ENCODE data around the gene RARA. TPM values are rescaled to one million over a fixed set of nuclear protein-coding genes. Genes with fewer than 3 reads are reported as not detected.
"Not testable (repeated sequence)": the region's sequence is repeated elsewhere in the genome, so short reads cannot be mapped to it uniquely, and the experiment has no call there.

The RARA gene
- polyA plus RNA-seq, 3 donors from 2014 or later = 4.6 to 12.1 (median 4.6) TPM

- no peaks in the 10 kb centered on the region for H3K36me3 Mint-ChIP-seq
- peaks cover 5 to 6% of the 10 kb centered on the region in 2 donors for H3K4me1 Mint-ChIP-seq
- H3K9me3 Mint-ChIP-seq = no peaks in the 10 kb centered on the region
- H3K4me3 Mint-ChIP-seq = no peak overlapping the region
- H3K27me3 Mint-ChIP-seq (ENCODE audit: low read depth in 3 of 3) = peaks cover 0 to 13% (median 8%) of the 10 kb centered on the region in 3 donors
- no peak for DNase-seq
- no peak overlapping the region for H3K27ac Mint-ChIP-seq
These were observed 63.1 kb downstream of the RARA start for GRCh38 chr17:40372031-40372430.

GRCh38 chr17:40372644-40373043, 63.7 kb downstream of the RARA start:
- not testable (repeated sequence) for H3K27ac Mint-ChIP-seq, H3K4me3 Mint-ChIP-seq, H3K4me1 Mint-ChIP-seq, H3K9me3 Mint-ChIP-seq, DNase-seq, H3K36me3 Mint-ChIP-seq
- peaks cover 0 to 13% (median 12%) of the 10 kb centered on the region in 3 donors for H3K27me3 Mint-ChIP-seq (ENCODE audit: low read depth in 3 of 3)

- Mint-ChIP-seq H3K36me3 (no peaks in the 10 kb centered on the region), H3K27me3 (ENCODE audit: low read depth in 3 of 3) (peaks cover 0 to 13% (median 12%) of the 10 kb centered on the region in 3 donors), H3K4me1 (peaks cover 6 to 7% of the 10 kb centered on the region in 2 donors), H3K27ac (no peak overlapping the region), H3K4me3 (no peak overlapping the region), H3K9me3 (no peaks in the 10 kb centered on the region)
- no peak for DNase-seq
These were observed 64.3 kb downstream of the RARA start for GRCh38 chr17:40373324-40373723.

GRCh38 chr17:40373999-40374398, 65.0 kb downstream of the RARA start:
- no peaks in the 10 kb centered on the region for H3K36me3 Mint-ChIP-seq
- H3K27me3 Mint-ChIP-seq (ENCODE audit: low read depth in 3 of 3) = peaks cover 0 to 13% (median 12%) of the 10 kb centered on the region in 3 donors
- no peak for DNase-seq
- H3K27ac Mint-ChIP-seq = no peak overlapping the region
- H3K4me1 Mint-ChIP-seq = peaks cover 6 to 7% of the 10 kb centered on the region in 2 donors
- H3K9me3 Mint-ChIP-seq = no peaks in the 10 kb centered on the region
- no peak overlapping the region for H3K4me3 Mint-ChIP-seq

GRCh38 chr17:40374821-40375498, 66.0 kb downstream of the RARA start:
- H3K9me3 Mint-ChIP-seq = no peaks in the 10 kb centered on the region
- H3K27ac Mint-ChIP-seq = no peak overlapping the region
- H3K36me3 Mint-ChIP-seq = no peaks in the 10 kb centered on the region
- no peak for DNase-seq
- peaks cover 0 to 13% (median 10%) of the 10 kb centered on the region in 3 donors for H3K27me3 Mint-ChIP-seq (ENCODE audit: low read depth in 3 of 3)
- no peak overlapping the region for H3K4me3 Mint-ChIP-seq
- peaks cover 6 to 7% of the 10 kb centered on the region in 2 donors for H3K4me1 Mint-ChIP-seq

- not testable (repeated sequence) for H3K9me3 Mint-ChIP-seq, H3K27ac Mint-ChIP-seq
- peaks cover 0 to 13% (median 9%) of the 10 kb centered on the region in 3 donors for H3K27me3 Mint-ChIP-seq (ENCODE audit: low read depth in 3 of 3)
These were observed 66.8 kb downstream of the RARA start for GRCh38 chr17:40375786-40376185.

GRCh38 chr17:40376541-40376940, 67.6 kb downstream of the RARA start:
- not testable (repeated sequence) for DNase-seq, H3K9me3 Mint-ChIP-seq, H3K4me1 Mint-ChIP-seq, H3K36me3 Mint-ChIP-seq, H3K27ac Mint-ChIP-seq
- Mint-ChIP-seq H3K4me3 (peak overlapping the region in 1 of 5 donors; percentile 55), H3K27me3 (ENCODE audit: low read depth in 3 of 3) (peaks cover 0 to 11% (median 6%) of the 10 kb centered on the region in 3 donors)

More at GRCh38 chr17:40375786-40376185, 66.8 kb downstream of the RARA start:
- not testable (repeated sequence) for H3K4me1 Mint-ChIP-seq, H3K36me3 Mint-ChIP-seq, DNase-seq, H3K4me3 Mint-ChIP-seq

- Mint-ChIP-seq H3K27me3 (ENCODE audit: low read depth in 3 of 3) (peaks cover 0 to 11% (median 6%) of the 10 kb centered on the region in 3 donors), H3K9me3 (no peaks in the 10 kb centered on the region), H3K4me3 (no peak overlapping the region), H3K36me3 (no peaks in the 10 kb centered on the region), H3K4me1 (peaks cover 6 to 7% of the 10 kb centered on the region in 2 donors), H3K27ac (no peak overlapping the region)
- no peak for DNase-seq
These were observed 68.9 kb downstream of the RARA start for GRCh38 chr17:40377832-40378231.

- Mint-ChIP-seq H3K4me1 (peaks cover 6 to 7% of the 10 kb centered on the region in 2 donors), H3K27me3 (ENCODE audit: low read depth in 3 of 3) (peaks cover 0 to 11% (median 5%) of the 10 kb centered on the region in 3 donors), H3K36me3 (no peaks in the 10 kb centered on the region), H3K4me3 (no peak overlapping the region), H3K27ac (no peak overlapping the region), H3K9me3 (no peaks in the 10 kb centered on the region)
- no peak for DNase-seq
These were observed 70.0 kb downstream of the RARA start for GRCh38 chr17:40378966-40379365.

GRCh38 chr17:40382251-40382650, 73.3 kb downstream of the RARA start:
- Mint-ChIP-seq H3K27ac (no peak overlapping the region), H3K36me3 (no peaks in the 10 kb centered on the region), H3K4me3 (no peak overlapping the region), H3K9me3 (no peaks in the 10 kb centered on the region), H3K4me1 (no peaks in the 10 kb centered on the region), H3K27me3 (ENCODE audit: low read depth in 3 of 3) (peaks cover 0 to 2% (median 0%) of the 10 kb centered on the region in 3 donors)
- DNase-seq = no peak

GRCh38 chr17:40386555-40386954, 77.6 kb downstream of the RARA start:
- not testable (repeated sequence) for H3K27ac Mint-ChIP-seq; H3K4me1 Mint-ChIP-seq; H3K9me3 Mint-ChIP-seq; DNase-seq; H3K4me3 Mint-ChIP-seq; H3K36me3 Mint-ChIP-seq; H3K27me3 Mint-ChIP-seq (ENCODE audit: low read depth in 3 of 3)

- Mint-ChIP-seq H3K36me3 (peaks cover 0 to 3% (median 0%) of the 10 kb centered on the region in 3 donors), H3K9me3 (no peaks in the 10 kb centered on the region), H3K4me3 (no peak overlapping the region), H3K27me3 (ENCODE audit: low read depth in 3 of 3) (no peaks in the 10 kb centered on the region), H3K27ac (peak overlapping the region in 1 of 6 donors; percentile 65), H3K4me1 (peaks cover 0 to 3% of the 10 kb centered on the region in 2 donors)
- peak; percentile 34 to 61 (median 44) for DNase-seq
These were observed 90.2 kb downstream of the RARA start for GRCh38 chr17:40399185-40399584.

GRCh38 chr17:40402668-40403067, 93.7 kb downstream of the RARA start:
- Mint-ChIP-seq H3K27me3 (ENCODE audit: low read depth in 3 of 3) (no peaks in the 10 kb centered on the region), H3K36me3 (no peaks in the 10 kb centered on the region), H3K27ac (no peak overlapping the region), H3K4me1 (peaks cover 0 to 3% of the 10 kb centered on the region in 2 donors), H3K9me3 (no peaks in the 10 kb centered on the region), H3K4me3 (no peak overlapping the region)
- DNase-seq = no peak

GRCh38 chr17:40404003-40404402, 95.0 kb downstream of the RARA start:
- Mint-ChIP-seq H3K36me3 (no peaks in the 10 kb centered on the region), H3K4me1 (peaks cover 0 to 3% of the 10 kb centered on the region in 2 donors), H3K9me3 (no peaks in the 10 kb centered on the region), H3K4me3 (no peak overlapping the region), H3K27me3 (ENCODE audit: low read depth in 3 of 3) (no peaks in the 10 kb centered on the region), H3K27ac (no peak overlapping the region)
- no peak for DNase-seq
